GM13977 (cell line): ENCODE results near the gene CPNE9.

ENCODE experiments used
- DNase-seq: peaks from one replicate; pipeline ENCODE4 v3.0.0; 2012; ENCODE audit warnings: low spot score
- CTCF ChIP-seq: IDR thresholded peaks from 2 replicates; pipeline ENCODE4 v1.5.1; 2012; ENCODE audit warnings: mild to moderate bottlenecking, control low read depth; ENCODE audit not compliant: insufficient read depth; ENCODE audit errors: extremely low read depth, missing control alignments
- in situ Hi-C: fragments of 300-500 bp; cut with MboI; formaldehyde crosslinking; loops from one replicate; pipeline ENCODE4 v1.12.0; 2022; ENCODE audit warnings: low sequenced_read_pairs, low pct_unique_long_range_greater_than_20kb, mixed read lengths, inconsistent platforms; ENCODE audit not compliant: unreplicated experiment

Gene CPNE9

GRCh38 chr3:9776896-9777693 lies 73.5 kb downstream of the CPNE9 start:
- no peak for DNase-seq
- TF ChIP-seq CTCF, result no peak
- in situ Hi-C loops, result no loop called here

DNA sequence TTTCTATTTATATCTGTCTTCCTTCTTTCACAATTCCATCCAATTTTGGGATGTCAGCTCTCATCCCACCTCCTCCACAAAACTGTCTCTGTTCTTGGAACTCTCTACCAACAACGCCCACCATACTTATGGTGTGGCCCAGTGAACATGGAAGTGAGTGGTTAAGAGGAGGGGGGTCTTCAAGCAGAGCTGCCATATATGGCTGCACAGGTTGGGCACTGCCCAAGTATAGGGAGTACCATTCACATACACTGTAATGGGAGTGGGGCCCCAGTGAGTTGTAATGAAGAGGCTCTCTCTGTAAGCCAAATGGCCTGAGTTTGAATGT lies 74.0 kb downstream of the CPNE9 start:
- no peak for TF ChIP-seq CTCF
- in situ Hi-C loops, result no loop called here
- DNase-seq, result no peak

- no peak for TF ChIP-seq CTCF
- in situ Hi-C loops, result no loop called here
- DNase-seq, result peak; percentile 44
Observed at GRCh38 chr3:9778143-9779074, 74.8 kb downstream of the CPNE9 start.

DNA sequence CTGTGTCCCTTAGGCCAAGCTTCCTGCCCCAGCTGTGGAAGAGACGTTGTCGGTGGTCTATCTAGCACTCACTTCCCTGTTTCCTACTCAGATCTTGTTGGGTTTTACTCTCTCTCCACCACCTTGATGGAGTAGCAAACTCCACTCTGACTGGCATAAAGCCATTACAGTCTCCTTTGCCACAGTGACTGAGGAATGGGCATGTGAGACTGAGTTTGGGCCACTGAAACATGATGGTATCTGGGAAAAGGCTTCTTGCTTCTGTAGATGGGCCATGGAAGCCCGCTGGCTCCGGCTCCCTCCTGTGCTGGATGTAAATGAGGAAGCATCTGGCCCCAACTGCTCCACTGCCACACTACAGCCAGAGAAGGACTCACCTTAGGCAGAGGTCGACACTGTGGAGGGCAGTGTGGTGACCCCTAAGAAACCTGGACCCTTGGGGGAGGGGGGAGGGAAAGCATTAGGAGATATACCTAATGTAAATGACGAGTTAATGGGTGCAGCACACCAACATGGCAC lies 75.5 kb downstream of the CPNE9 start:
- TF ChIP-seq CTCF, result no peak
- DNase-seq, result no peak
- in situ Hi-C loops, result no loop called here
